T47D (cell line): ENCODE data around the gene ABI2.

Experiments used
- DNase-seq, 2 experiments: peaks; one replicate each; pipeline versions ENCODE4 v3.0.0 to v3.0.0-alpha.2; 2011 to 2012; ENCODE audit warnings: low read depth in 1 of 2, low spot score in 1 of 2
- JUND ChIP-seq: IDR thresholded peaks from 2 replicates; pipeline ENCODE4 v1.6.1; 2012; ENCODE audit warnings: low read depth
- in situ Hi-C: cut with HindIII; loops from 2 replicates; pipeline ENCODE4 v1.10.0; 2016; ENCODE audit warnings: low sequenced_read_pairs, low pct_unique_long_range_greater_than_20kb

Gene ABI2

DNA sequence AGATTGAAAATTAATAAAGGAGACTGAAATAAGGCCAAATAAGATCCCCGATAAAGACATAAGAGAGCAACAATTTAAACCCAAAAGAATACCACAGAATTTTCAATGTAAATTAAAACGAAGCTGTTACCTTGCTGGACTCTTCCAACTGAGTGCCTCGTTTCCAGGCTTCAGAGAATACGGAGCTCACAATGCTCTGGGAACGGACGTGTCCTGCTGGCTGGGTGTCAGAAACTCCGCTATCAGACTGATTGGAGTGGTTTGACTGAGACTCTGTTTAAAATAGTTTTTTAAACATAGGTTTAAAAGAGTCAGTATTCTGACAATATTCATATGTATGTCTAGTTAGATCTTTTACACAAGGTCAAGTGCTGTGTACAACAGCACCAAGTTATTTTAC lies 116.5 kb downstream of the ABI2 start:
- DNase-seq: no peak
- TF ChIP-seq JUND: no peak
- in situ Hi-C loops: no loop called here

DNA sequence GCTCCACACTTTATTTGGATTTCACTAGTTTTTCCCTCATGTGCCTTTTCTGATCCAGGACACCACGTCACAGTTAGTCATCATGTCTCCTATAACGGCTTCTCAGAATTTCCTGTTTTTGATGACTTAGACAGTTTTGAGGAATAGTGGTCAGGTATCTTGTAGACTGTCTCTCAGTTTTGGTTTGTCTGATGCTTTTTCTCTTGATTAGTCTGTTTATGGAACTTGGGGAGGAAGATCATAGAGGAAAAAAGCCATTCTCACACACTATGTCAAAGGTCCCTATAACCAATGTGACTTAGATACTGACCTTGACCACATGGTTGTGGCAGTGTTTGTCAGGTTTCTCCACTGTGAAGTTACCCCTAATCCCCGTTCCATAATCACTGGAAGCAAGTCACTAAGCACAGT lies 117.9 kb downstream of the ABI2 start:
- no peak for TF ChIP-seq JUND
- in situ Hi-C loops: no loop called here
- no peak for DNase-seq

DNA sequence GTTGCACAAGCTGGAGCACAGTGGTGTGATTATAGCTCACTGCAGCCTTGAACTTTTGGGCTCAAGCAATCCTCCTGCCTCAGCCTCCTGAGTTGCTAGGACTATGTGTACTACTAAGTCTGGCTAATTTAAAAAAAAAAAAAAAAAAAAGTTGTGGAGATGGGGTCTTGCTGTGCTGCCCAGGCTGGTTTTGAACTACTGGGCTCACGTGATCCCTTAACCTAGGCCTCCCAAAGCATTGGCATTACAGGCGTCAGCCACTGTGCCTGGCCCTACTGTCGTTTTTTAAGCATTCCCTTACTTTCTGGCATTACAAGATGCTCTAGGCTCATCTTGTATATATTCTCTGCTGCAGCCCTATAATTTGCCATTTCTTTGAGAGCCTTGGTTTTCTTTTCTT lies 118.6 kb downstream of the ABI2 start:
- DNase-seq: no peak
- in situ Hi-C loops: no loop called here
- TF ChIP-seq JUND: no peak

DNA sequence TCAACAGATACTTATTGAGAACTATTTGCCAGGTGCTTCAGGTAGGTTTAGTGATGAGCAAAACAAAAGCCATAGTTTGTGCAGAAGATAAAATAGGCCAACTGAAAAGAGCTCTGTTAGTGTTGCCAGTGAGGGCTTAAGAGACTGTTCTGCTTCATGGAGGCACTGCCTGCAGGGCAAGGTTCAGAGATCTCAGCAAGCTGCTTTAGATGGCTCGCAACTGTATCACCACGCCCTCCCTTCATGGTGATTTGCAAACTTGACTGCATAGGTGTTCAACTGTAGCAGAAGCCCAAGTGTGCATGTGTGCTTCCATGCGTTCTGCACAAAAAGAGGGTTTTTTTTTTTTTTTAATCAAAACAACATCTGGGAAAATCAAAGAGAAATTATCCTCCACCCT lies 122.4 kb downstream of the ABI2 start:
- no peak for DNase-seq
- in situ Hi-C loops: no loop called here
- TF ChIP-seq JUND: no peak

DNA sequence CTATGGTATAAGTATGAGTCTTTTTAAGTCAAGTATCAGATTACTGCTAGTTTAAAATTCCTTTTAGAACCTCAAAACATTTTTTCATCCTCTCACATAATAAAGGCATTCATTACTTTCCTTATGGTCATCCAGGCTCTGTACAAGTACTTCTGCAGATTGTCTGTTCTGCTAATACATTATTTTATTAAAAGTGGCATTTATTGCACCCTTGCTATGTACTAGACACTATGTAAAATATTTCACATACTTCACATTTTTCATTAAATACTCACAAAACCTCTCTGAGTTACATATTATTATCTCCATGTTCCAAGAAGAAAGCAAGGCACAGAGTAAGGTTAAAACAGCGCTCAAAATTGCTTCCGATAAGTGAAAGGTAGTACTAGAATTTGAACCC lies 122.8 kb downstream of the ABI2 start:
- no peak for DNase-seq

DNA sequence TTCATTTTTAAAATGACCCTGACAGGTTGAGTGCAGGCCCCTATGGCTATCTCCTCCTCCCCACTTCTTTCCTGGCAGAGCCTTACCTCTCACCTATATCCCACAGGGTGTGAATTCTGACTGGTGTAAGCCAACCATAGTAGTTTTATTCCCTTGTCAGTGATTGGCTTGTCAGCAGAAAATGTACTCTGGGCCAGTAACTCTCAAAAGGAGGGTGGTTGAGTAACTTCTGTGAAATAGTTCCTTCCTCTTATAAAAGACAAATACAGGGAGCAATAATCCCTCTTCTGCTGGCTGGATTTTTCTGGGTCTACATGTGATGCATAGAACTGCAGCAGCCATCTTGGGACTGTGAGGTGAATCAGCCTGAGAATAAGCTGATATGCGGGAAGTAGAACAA lies 123.5 kb downstream of the ABI2 start:
- in situ Hi-C loops: no loop called here
- TF ChIP-seq JUND: no peak
- no peak for DNase-seq

More for the DNA sequence above, 122.8 kb downstream of the ABI2 start:
- in situ Hi-C loops: no loop called here
- no peak for TF ChIP-seq JUND

DNA sequence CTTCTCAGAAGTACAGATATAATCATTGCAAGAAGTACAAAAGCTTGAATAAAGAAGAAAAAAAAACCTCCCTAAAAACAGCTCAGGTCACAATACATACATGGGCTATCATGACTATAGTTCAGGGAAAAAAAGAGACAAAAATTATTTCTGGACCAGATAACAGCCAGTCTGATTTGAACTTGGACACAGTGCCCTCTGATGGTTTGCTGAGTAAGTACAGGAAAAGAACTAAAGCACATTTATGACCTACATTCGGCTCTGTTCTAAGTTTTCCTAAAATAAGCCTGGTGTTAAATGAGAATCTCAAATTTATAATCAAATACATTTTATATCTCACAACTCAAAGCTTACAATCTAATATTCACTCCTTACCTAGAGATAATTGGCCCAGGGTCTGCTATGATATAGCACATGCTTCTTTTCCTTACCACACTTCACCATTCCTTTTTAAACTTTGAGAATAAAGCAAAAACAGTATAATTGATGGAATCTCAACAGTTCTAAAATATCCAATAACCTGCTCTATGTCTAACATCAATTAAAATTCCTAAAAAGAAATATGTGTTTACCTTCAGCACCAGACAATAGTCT lies 125.8 kb downstream of the ABI2 start:
- no peak for TF ChIP-seq JUND
- in situ Hi-C loops: no loop called here
- peak; percentile 5 to 37 for DNase-seq

DNA sequence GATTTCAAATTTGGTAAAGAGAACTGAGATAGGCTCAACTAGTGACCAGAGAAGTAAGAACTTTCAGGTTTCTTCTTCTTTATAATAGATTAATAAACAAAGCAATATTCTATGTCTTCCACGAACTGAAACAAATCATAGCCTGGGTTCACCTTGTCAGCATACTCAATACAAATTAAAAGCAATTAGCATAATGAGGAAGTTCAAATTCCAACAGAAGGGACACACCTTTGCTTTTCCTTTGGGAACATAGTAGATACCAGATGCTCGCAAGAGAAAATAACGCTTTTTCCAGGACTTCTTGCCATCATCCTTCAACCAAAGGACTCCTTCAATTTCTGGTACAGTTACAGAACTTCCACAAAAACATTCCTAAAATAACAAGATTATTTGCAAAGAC lies 127.0 kb downstream of the ABI2 start:
- DNase-seq: no peak
- no peak for TF ChIP-seq JUND
- in situ Hi-C loops: no loop called here

DNA sequence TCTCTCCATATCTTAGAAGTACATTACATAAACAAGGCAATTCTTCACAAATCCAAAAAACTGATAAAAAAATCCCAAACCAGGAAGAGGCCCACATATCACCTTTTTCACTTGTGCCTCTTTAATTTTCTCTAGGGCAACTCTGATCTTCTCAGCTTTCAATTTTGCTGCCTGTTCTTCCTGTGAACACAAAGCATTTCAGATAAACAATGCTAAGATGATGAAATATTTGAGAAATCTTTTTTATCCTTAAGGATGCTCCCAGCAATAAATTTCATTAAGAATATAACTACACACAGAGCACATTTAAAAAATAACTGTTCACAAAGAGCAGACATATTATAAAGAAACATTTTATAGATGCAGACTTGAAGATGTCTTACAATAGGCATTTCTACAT lies 133.6 kb downstream of the ABI2 start:
- in situ Hi-C loops: no loop called here
- DNase-seq: no peak
- TF ChIP-seq JUND: no peak

DNA sequence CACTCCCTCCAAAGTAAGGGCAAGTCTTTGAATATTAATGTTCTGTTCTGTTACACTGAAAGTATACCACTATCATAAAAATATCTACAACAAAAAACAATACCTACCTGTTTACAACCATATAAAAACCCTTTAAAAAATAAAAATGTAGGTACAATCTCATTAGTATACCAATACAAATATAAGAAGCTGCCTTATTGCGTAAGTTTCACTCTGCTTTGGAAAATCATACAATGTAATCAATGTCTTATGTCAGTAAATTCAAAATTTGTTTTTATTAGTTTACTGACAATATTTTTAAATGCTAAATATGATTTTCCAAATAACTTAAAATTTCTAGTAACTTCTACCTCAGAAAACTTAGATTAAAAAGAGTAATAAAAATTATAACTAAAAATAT lies 134.1 kb downstream of the ABI2 start:
- in situ Hi-C loops: no loop called here
- DNase-seq: no peak
- TF ChIP-seq JUND: no peak

DNA sequence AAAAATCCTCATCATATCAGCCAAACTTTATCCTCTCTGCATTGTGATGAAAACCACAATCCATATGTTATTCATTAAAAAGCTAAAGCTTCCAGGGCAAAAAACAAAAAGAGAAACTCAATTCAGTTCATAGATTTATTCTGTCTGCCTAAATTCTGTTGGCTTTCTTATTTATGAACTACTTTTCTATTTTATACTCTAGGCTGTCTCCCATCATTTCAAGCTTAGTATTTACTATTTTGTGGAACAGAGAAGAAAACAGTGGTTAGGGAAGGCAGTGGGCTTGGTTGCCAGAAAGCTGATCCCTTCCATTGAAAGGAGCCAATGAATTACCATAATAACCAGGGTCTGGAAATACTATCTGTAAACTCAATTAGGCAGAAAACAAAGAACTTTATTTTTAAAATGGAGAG lies 135.1 kb downstream of the ABI2 start:
- in situ Hi-C loops: no loop called here
- DNase-seq: no peak
- TF ChIP-seq JUND: no peak

DNA sequence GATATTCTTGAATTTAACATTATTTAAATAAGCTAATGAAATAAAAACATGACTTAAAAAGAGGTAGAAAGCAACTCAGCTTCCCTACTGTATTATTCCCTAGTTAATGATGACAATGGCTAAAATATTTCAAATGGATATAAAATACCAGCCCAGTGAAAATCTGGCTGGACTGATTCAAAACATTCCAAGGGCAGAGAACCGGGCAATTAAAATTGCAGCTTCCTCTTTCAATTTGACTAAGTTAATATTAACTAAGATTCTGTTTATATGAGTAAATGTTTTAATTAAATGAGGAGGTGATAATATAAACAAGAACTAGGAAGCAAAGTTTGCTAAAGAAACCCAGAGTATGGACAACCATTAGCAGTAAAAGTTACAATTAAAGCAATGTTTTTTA lies 141.4 kb downstream of the ABI2 start:
- DNase-seq: no peak
- TF ChIP-seq JUND: no peak
- in situ Hi-C loops: no loop called here

DNA sequence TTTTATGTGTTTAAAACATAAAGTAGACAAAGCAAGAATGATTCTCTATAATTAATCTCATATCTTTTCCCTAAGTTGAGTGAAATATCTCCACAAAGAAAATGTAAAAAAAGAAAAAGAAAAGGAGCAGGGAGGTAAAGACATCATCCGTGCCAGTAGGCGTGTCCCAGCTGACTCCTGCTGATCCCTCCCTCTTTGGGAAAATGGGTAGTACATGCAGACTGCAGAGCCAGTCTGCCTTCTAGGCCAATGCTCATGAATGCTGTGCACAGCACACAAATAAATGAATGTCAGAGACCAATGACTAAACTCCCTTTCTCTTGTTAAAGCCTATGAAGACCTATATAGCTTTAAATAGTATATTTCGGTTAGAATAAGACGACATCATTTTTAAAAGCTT lies 142.2 kb downstream of the ABI2 start:
- no peak for TF ChIP-seq JUND
- DNase-seq: peak in 1 of 2 experiments; percentile 27
- in situ Hi-C loops: no loop called here

DNA sequence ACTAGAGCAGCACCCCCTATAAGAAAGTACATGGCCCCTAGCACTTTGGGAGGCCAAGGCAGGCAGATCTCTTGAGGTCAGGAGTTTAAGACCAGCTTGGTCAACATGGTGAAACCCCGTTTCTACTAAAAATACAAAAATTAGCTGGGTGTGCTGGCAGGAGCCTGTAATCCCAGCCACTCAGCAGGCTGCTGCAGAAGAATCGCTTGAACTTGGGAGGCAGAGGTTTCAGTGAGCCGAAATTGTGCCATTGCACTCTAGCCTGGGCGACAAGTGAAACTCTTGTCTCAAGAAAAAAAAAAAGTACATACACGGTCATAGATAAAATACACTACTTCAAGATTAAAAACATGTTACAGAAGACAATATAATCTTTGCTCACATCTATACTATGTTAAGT lies 143.1 kb downstream of the ABI2 start:
- no peak for TF ChIP-seq JUND
- in situ Hi-C loops: no loop called here
- no peak for DNase-seq
